CD4-positive, alpha-beta T cell (primary cell): Measurements from ENCODE around the gene HTR1D. TPM values are rescaled to one million over a fixed set of nuclear protein-coding genes. Genes with fewer than 3 reads are reported as not detected.

Experiments used
- ATAC-seq: fragments of 200-7000 bp; cut with Tn5 transposase; one replicate; pipeline ENCODE4 v1.10.0; 2022; ENCODE audit warnings: mild to moderate bottlenecking; ENCODE audit not compliant: poor library complexity
- CTCF ChIA-PET: fragments of 350-600 bp; sonication (Branson Sonifier 250); formaldehyde crosslinking; loops from one replicate; lab custom pipeline; 2021; ENCODE audit warnings: antibody characterized with exemption, inconsistent platforms; lab: Charles Lee
- POLR2A ChIA-PET: fragments of 350-600 bp; sonication (Branson Sonifier 250); formaldehyde crosslinking; loops from one replicate; lab custom pipeline; 2021; ENCODE audit warnings: antibody characterized with exemption, inconsistent platforms; lab: Charles Lee
- DNase-seq, 14 experiments: peaks; one replicate each; pipeline ENCODE4 v3.0.0-alpha.2; 2013 to 2020; ENCODE audit warnings: mixed read lengths in 2 of 14
- H3K27ac ChIP-seq, 2 donors: one replicate each; pipeline versions ENCODE4 v1.5.1 to v1.7.0; 2013; ENCODE audit warnings: low read length in 2 of 2, low read depth in 1 of 2, mild to moderate bottlenecking in 1 of 2
- H3K27me3 ChIP-seq, 2 experiments: 1 replicate in 1 of 2; 2 replicates in 1 of 2; pipeline versions ENCODE4 v1.6.1 to v1.7.0; 2013; ENCODE audit warnings: low read length in 2 of 2, control low read depth in 1 of 2, mild to moderate bottlenecking in 1 of 2, moderate library complexity in 1 of 2; ENCODE audit not compliant: insufficient read depth in 2 of 2, control insufficient read depth in 1 of 2
- H3K36me3 ChIP-seq: one replicate; pipeline ENCODE4 v1.6.1; 2013; ENCODE audit warnings: low read length, control low read depth; ENCODE audit not compliant: insufficient read depth
- H3K4me1 ChIP-seq: one replicate; pipeline ENCODE4 v1.6.1; 2013; ENCODE audit warnings: low read length, control low read depth; ENCODE audit not compliant: insufficient read depth
- H3K4me3 ChIP-seq: one replicate; pipeline ENCODE4 v1.5.1; 2013; ENCODE audit warnings: mild to moderate bottlenecking, low read length, moderate library complexity
- H3K9me3 ChIP-seq, 2 experiments: 1 replicate in 1 of 2; 2 replicates in 1 of 2; pipeline versions ENCODE4 v1.6.1 to v1.7.0; 2013; ENCODE audit warnings: low read length in 2 of 2, mild to moderate bottlenecking in 2 of 2, control low read depth in 1 of 2, moderate library complexity in 1 of 2; ENCODE audit not compliant: control insufficient read depth in 1 of 2, insufficient read depth in 1 of 2
- H3K27ac Mint-ChIP-seq: one replicate; pipeline ENCODE4 v1.8.0; 2020; ENCODE audit warnings: mixed read lengths
- H3K27me3 Mint-ChIP-seq: one replicate; pipeline ENCODE4 v1.8.0; 2021; ENCODE audit warnings: mixed read lengths
- H3K36me3 Mint-ChIP-seq: one replicate; pipeline ENCODE4 v1.8.0; 2021; ENCODE audit warnings: low read depth, mixed read lengths
- H3K4me1 Mint-ChIP-seq: one replicate; pipeline ENCODE4 v1.8.0; 2021; ENCODE audit warnings: low read depth, mixed read lengths
- H3K4me3 Mint-ChIP-seq: one replicate; pipeline ENCODE4 v1.8.0; 2020; ENCODE audit warnings: mild to moderate bottlenecking, mixed read lengths
- H3K9me3 Mint-ChIP-seq: one replicate; pipeline ENCODE4 v1.8.0; 2020; ENCODE audit warnings: mixed read lengths
- intact Hi-C, 2 experiments: fragments of 100-400 bp; cut with DNase I in 1 of 2; cut with micrococcal nuclease in 1 of 2; formaldehyde crosslinking; loops; one replicate each; pipeline versions ENCODE4 v1.15.1 to v1.9.0; 2023 to 2025; cut with DNase I, micrococcal nuclease
- total RNA-seq, 174 experiments: library from RNA in 2 of 174; stranded (reverse) in 2 of 174; gene quantifications; one replicate each; pipeline ENCODE4 v1.2.3 and lab custom pipeline; 2021 to 2026
- TF ChIP-seq, protein P1 (sequence below): fragments of 200-600 bp; IDR thresholded peaks from one replicate; pipeline ENCODE4 v1.8.0; 2022; ENCODE audit warnings: antibody characterized with exemption, mild to moderate bottlenecking

Gene HTR1D
- total RNA-seq, 2 experiments from 2014 or later = not detected

DNA sequence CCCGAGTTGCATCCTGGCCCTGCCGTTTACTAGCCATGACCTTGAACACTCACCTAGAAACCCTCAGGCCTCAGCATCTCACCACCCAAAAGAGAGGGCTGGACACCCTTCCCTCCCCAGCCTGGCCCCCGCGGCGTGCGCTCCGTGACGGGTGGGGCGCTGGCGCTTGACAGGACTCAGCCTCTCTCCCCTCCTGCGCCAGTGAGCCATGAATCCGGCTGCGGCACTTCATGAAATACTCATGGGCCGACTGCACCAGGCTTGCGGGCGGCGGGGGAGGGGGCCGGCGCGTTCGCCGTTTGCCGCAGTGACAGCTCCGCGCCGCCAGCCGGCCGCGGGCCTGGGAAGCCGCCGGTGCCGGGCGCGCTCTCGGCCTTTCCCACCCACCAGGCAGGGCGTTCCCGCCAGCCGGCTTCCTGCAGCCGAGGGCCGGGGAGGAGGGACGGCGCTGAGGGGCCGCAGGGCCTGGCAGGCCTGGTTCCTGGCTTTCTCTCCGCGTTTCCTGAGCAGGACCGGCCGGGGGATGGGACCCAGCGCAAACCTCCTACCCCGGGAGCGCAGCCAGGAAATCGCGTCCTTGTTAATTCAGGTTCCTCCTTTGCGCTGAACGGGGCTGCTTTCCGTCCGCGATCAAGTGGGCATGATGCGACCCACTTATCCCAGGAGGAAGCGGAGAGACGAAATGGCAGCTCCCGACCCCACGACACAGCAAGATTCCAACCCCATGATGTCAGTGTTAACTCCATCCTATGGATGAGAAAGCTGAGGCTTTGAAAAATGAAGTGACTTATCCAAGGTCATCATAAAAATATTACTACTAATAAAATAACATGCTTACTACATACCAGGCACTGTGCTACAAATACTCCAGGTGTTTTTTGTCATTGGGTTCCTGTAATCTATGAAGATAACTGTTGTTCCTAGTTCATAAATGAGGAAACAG, 39.6 kb downstream of the HTR1D start:
- Histone ChIP-seq H3K4me3 (peak overlapping the region; percentile 51), H3K9me3 (no peaks in the 10 kb centered on the region), H3K27ac (no peak overlapping the region), H3K27me3 (no peaks in the 10 kb centered on the region), H3K36me3 (no peaks in the 10 kb centered on the region), H3K4me1 (peaks cover 13% of the 10 kb centered on the region)
- DNase-seq = peak in 13 of 14 experiments; percentile 9 to 78 (median 36)
- Mint-ChIP-seq H3K27ac (no peak overlapping the region), H3K27me3 (peaks cover 32% of the 10 kb centered on the region), H3K4me3 (peak overlapping the region; percentile 51), H3K9me3 (no peaks in the 10 kb centered on the region), H3K36me3 (no peaks in the 10 kb centered on the region), H3K4me1 (no peaks in the 10 kb centered on the region)
- CTCF ChIA-PET = interaction anchor here (0.9 to 1.3 kb wide), 3 partner anchors 38 to 79 kb away, joined by 3 to 8 read pairs (median 4); no protein-coding TSS in a partner anchor
- POLR2A ChIA-PET = interaction anchor here (1.1 kb wide), 1 partner anchor 79 kb away, joined by 5 read pairs; no protein-coding TSS in a partner anchor
- intact Hi-C loops = no loop called here
- peak; percentile 78 for ATAC-seq
- TF ChIP-seq, protein P1, sequence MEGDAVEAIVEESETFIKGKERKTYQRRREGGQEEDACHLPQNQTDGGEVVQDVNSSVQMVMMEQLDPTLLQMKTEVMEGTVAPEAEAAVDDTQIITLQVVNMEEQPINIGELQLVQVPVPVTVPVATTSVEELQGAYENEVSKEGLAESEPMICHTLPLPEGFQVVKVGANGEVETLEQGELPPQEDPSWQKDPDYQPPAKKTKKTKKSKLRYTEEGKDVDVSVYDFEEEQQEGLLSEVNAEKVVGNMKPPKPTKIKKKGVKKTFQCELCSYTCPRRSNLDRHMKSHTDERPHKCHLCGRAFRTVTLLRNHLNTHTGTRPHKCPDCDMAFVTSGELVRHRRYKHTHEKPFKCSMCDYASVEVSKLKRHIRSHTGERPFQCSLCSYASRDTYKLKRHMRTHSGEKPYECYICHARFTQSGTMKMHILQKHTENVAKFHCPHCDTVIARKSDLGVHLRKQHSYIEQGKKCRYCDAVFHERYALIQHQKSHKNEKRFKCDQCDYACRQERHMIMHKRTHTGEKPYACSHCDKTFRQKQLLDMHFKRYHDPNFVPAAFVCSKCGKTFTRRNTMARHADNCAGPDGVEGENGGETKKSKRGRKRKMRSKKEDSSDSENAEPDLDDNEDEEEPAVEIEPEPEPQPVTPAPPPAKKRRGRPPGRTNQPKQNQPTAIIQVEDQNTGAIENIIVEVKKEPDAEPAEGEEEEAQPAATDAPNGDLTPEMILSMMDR = no peak

GRCh38 chr1:23177031-23177430, 40.3 kb downstream of the HTR1D start:
- no peak overlapping the region for H3K27ac ChIP-seq
- no peaks in the 10 kb centered on the region for H3K36me3 ChIP-seq
- peaks cover 32% of the 10 kb centered on the region for H3K27me3 Mint-ChIP-seq
- no peaks in the 10 kb centered on the region for H3K4me1 Mint-ChIP-seq
- peak overlapping the region; percentile 38 for H3K4me3 Mint-ChIP-seq
- TF ChIP-seq, protein P1 = no peak
- H3K27me3 ChIP-seq = no peaks in the 10 kb centered on the region
- H3K9me3 Mint-ChIP-seq = no peaks in the 10 kb centered on the region
- ChIA-PET CTCF (interaction anchor here (1.3 to 1.6 kb wide), 2 partner anchors 7 to 78 kb away, joined by 5 to 8 read pairs; no protein-coding TSS in a partner anchor), POLR2A (no interaction called here)
- H3K4me1 ChIP-seq = peaks cover 13% of the 10 kb centered on the region
- DNase-seq = no peak
- peak overlapping the region; percentile 51 for H3K4me3 ChIP-seq
- no peaks in the 10 kb centered on the region for H3K9me3 ChIP-seq
- no peak for ATAC-seq
- H3K27ac Mint-ChIP-seq = no peak overlapping the region
- no peaks in the 10 kb centered on the region for H3K36me3 Mint-ChIP-seq
- intact Hi-C loops = no loop called here

GRCh38 chr1:23174426-23175110, 42.7 kb downstream of the HTR1D start:
- H3K27ac Mint-ChIP-seq = no peak overlapping the region
- peaks cover 32% of the 10 kb centered on the region for H3K27me3 Mint-ChIP-seq
- peaks cover 18% of the 10 kb centered on the region for H3K4me1 ChIP-seq
- H3K4me1 Mint-ChIP-seq = peaks cover 6% of the 10 kb centered on the region
- POLR2A ChIA-PET = no interaction called here
- H3K36me3 ChIP-seq = no peaks in the 10 kb centered on the region
- no peak overlapping the region for H3K4me3 Mint-ChIP-seq
- no peak for DNase-seq
- H3K4me3 ChIP-seq = no peak overlapping the region
- H3K9me3 Mint-ChIP-seq = no peaks in the 10 kb centered on the region
- H3K27me3 ChIP-seq = no peaks in the 10 kb centered on the region
- TF ChIP-seq, protein P1 = no peak
- no peak for ATAC-seq
- CTCF ChIA-PET = interaction anchor here (2.3 kb wide), 1 partner anchor 10 kb away, joined by 8 read pairs; no protein-coding TSS in a partner anchor
- intact Hi-C loops = no loop called here
- no peaks in the 10 kb centered on the region for H3K36me3 Mint-ChIP-seq
- H3K27ac ChIP-seq = no peak overlapping the region
- no peaks in the 10 kb centered on the region for H3K9me3 ChIP-seq
